HG02870 (cell line): ENCODE measurements around the gene FAM43A.

Experiments used
- ATAC-seq: cut with Tn5 transposase; IDR thresholded peaks from one replicate; pipeline ENCODE4 v1.9.1; 2021; ENCODE audit warnings: mild to moderate bottlenecking, moderate library complexity; ENCODE audit not compliant: unreplicated experiment

The FAM43A gene

DNA sequence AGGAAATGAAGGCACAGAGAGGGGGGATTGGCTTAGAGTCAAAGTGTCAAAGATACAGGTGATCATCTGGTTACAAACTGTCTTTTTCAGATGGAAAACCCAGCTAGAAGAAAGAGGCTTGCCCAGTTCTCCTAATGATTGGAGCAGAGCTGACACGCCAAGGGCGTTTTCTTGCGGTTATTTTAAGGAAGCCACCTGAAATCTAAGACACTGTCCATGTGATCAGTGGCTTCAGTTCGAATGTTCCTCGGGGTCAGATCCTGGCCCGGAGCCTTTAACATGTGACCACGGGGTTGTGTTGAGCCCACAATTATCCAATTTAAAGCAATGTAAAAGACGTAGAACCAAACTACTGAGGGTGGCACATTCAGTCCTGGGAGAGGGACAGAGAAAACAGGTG lies 19.5 kb downstream of the FAM43A start:
- ATAC-seq, result no peak

DNA sequence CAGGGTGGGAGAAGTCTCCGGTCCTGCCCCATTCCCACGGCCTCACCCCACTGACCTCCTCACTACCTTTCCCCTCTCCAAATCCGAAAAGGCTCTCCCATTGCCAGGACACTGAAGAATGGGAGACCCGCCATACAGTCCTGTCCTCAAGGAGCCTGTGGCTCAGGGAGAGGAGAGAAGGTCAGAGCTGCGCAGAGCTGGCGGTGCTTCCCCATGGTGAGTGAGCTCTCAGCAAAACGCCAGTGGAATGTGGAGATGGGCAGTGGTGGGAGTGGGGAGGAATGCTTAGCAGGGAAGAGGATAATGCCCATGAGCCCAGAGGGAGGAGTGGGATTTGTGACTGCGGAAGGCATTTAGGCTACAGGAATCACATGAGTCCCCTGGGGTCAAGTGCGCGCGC lies 20.1 kb downstream of the FAM43A start:
- no peak for ATAC-seq

DNA sequence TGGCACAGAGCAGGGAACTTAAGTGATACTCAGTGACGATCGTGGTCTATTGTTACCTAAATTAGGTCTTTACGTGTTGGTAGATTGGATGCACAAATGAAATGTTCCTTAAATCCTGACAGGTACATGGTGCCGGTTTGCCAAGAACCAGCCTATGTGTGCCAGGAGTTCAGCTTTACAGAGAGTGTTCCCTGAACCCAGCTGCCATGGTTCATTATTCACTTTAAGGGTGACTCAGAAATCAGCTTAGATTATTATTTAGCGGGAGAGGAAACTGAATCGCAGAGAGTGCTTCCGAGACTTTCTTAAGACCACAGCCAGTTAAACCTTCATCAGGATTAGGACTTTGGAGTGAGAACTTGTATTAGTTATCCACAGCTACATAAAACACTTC lies 21.5 kb downstream of the FAM43A start:
- ATAC-seq, result no peak

DNA sequence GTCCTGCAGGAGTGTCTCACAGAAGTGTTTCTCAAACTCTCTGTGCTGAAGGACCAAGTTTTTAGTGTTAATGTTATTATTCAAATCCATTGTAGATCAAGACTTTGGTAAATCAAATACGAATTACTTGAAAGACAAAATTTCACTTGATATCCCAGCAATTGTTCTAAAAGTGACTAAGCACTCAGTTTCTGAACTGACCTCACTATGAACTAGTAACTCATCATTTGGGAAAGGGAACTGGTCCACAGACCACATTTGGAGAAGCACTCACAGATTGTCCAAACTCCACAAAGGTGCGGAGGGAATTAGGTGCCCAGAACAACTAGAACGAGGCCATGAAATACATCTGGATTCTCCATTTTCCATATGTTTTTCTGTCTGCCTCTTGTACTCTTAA lies 25.6 kb downstream of the FAM43A start:
- ATAC-seq, result no peak

DNA sequence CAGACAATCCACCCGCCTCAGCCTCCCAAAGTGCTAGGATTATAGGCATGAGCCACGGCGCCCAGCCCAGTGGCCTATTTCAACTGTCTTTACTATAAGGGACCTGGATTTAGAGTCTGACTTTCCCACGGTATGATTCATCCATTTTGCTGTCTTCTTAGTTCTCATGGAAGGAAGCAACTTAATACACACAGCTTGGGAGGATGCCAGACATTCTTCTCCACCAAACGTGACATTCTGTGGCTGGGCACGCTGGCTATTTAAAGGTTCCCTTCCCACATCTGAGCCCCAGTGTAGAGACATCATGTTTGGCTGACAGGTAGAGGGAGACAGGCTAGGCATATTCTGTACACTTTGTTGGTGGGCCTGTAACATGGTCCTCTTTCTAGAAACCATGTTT lies 26.2 kb downstream of the FAM43A start:
- no peak for ATAC-seq

DNA sequence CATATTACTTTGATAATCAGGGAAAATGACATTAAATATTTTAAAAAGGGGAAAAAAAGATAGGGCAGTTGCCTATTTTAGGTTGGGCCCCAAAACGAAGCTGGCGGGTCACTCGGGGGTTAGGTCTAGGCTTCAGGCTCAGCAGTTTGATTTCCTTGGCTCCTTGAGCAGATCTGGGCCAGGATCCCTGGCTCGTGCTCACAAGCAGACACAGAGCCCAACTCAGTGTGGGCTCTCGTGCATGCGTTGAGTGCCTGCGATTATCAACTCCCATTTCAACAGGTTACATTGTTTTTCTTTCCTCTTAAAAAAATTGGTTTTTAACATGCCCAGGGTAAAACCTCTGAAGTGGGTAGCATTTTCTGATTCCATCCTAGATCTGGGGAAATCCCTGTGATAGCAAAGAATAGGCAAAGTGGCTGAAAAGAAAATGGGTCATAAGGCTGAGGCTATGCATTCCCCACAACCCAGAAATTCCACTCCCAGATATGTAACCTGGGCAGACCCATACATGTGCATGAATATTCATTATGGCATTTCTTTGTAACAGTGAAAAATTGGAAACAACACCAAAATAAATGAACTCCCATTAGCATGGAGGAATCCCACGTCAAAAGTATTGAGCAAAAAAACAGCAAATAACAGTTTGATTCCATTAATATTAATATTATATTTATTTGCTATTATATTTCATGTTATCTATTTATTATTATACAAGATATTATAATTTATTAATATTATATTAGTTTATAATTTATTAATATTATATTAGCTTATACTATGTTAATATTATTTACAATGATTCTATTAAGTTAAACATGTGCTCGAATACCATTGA lies 27.8 kb downstream of the FAM43A start:
- no peak for ATAC-seq

DNA sequence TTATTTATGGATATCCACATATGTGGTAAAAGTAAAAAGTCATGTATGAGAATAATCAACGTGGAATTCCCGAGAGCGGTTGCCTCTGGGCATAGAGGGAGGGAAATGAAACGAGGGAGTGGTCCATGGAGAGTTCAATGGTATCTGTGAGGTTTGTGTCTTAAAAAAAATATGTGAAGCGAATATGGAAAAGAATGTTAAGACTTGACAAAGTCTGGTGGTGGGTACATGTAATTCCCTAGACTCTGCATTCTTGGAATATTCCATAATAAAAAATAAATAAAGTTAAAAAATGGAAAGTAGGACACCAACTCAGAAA lies 28.4 kb downstream of the FAM43A start:
- no peak for ATAC-seq

DNA sequence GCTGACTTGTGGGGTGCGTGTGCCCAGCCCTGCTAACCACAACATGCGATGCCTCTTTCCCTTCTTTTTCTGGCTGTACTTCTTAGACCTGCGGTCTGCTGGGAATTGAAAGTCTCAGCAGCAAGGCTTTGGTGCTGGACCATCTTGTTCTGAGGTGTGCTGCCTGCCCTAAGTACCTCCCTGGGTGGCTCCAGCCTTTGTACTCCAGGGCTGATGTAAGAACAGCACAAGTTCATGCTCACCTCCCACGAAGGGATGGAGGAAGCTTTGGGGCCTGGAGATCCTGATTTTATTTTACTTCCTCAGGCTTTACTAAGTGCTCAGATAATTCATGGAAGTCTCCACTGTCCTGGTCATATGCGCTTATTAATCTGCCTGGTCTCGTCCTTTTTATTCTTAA lies 28.9 kb downstream of the FAM43A start:
- ATAC-seq, result no peak

DNA sequence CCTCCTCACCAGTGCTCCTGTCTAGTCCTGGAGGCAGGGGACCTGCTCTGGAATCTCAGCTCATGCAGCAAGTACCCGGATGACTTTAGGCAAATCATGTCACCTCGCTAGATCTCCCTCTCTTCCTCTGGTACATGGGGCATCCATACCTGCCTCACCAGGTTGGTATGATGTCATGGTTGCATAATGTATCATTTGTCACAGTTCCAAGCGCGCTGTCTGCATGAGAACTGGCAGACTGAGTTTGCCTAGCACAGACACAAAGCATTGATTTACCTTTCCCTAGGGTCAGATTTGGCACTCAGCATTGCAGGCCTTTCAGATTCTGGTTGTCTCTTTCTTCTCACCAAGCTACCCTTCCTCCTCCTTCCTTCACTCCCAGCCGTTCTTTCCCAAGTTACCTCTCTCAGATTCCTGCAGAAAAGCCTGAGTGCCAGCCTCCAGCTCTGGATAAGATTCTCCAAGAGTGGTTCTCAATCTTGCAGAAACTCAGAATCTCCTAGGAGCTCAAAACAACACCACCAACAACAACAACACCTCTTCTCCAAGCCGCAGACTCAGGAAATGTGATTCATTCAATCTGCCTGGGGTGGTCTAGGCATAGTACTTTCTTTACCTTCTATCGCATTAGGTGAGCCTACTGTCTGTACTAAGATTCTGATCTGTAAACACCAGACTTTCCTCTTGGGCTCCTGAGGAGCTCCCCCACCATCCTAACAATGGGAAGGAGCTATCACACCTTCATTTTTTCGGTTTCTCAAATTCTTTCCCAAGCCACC lies 29.5 kb downstream of the FAM43A start:
- ATAC-seq, result no peak

DNA sequence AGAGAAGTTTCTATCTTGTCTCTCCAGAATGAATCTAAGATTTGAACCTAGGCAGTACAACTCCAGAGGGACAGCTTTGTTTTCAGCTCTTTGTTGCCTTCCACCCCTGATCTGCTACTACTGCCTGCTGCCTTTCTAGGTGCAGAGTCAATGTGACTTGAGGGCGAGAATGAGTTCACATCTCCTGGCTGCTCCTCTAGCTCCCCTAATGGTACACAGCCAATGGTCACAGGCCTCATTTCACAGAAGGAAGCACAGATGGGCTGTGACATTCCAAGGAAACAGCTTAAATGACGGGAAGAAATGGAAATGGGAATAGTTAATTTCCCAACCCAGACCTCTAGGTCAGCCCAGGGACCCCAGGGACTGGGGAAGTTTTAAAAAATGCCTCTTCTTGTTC lies 32.4 kb downstream of the FAM43A start:
- no peak for ATAC-seq

DNA sequence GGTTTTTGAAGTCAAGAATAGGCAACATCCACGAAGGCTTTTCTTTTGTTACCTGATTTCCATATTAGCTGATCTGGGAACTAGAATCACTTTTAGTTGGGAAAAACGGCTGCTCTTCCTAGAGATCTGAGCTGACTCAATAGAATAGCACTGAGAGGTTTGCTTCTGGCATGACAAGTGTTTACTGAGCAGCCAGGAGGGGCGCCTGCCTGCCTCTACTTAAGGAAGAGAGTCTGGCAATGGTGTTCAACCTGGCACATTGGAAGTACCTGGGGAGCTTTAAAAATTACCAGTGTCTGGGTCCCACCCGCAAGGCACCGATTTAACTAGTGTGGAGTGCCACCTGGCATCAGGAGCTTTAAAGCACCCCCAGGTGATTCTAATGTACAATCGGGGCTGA lies 34.4 kb downstream of the FAM43A start:
- ATAC-seq, result no peak

DNA sequence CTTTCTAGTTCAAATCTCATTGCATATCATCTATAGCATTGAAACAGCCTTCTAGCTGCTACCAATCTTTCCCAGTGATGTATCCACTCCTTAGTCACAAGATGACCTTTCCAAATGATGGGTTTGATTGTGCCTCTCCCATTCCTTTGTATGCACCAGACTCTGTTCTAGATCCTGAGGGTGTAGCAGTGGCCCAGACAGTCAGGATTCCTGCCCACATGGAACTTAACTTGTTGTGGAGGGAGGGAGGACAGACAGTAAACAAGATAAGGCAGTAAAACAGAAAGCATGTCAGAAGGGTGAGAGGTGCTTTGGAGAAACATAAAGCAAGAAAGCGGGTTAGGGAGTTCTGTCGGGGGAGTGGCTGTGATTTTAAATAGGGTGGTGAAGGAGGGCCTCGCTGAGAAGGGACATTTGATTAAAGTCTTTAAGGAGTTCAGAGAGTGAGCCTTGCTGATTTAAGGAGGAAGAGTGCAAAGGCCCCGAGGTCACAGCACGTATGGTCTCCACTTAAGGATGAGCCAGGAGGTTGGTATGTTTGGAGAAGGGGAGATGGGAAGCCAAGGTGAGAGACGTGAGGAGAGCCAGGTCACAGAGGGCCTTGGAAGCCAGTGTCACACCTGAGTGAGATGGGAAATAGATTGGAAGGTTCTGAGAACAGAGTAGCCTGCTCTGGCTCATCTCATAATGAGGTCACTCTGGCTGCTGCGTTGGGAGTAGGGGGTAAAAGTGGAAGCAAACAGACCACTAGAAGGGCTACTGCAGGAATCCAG lies 38.3 kb downstream of the FAM43A start:
- ATAC-seq, result no peak

DNA sequence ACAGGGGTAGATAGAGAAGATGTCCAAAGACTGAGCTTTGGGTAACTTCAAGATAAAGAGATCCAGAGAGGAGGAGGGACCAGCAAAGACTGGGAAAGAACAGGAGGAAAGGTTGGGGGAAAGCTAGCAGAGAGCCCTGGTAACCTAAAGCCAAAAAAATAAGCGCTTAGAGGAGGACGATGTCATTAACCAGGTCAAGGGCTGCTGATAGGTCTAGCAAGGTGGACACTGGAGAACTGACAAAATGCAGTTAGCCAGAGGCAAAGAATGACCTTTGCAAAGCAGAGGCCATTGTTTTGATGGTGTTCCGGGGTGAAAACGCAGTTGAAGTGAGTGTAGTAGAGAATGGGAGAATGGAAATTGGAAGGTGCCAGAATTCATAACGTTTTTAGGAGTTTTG lies 39.7 kb downstream of the FAM43A start:
- ATAC-seq, result no peak

DNA sequence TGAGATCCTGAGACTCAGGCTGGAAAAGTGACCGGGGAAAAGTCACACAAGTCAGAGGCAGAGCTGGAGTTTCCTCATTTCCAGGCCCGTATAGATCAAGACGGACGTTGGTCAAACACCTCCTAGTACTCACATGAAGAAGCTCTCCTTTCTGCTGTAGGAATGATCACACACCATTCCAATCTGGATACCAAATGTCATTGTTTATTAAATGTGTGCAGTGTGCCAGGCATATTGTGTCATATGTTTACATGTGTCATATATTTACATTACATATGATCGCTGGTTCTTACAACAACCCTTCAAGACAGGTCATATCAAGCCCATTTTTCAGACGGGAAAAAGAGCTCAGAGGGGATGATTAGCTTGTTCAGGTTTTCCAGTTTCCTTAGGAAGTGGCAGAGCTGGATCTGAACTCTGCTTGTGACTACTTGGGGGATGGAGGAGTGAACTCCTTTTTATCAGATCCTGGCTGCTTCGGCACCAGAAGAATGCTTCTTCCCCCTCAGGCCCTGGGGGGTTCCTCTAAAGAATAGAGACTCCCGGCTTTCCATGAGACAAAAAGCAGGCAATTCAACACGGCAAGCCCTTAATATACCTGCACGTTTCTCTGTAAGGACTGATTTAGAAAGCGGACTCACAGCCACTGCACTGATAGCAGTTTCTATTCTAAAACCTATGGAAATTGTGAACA lies 41.9 kb downstream of the FAM43A start:
- no peak for ATAC-seq

DNA sequence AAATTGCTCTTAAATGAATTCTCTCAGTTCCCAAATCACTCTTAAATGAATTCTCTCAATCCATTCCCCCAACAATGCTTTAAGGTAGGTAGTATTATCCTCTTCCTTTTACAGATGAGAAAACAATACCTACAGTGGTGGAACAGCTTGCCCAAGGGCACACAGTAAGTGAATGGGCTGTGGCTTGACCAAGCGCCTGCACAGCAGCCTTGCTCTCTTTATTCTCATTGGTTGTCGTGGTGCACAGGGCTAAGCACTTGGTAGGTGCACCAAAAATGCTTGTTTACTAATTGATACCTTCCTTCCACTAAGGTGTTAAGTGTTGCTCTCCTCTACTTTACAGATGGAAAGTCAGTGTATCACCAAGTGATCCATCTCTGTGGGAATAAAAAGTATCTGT lies 43.3 kb downstream of the FAM43A start:
- ATAC-seq, result no peak

DNA sequence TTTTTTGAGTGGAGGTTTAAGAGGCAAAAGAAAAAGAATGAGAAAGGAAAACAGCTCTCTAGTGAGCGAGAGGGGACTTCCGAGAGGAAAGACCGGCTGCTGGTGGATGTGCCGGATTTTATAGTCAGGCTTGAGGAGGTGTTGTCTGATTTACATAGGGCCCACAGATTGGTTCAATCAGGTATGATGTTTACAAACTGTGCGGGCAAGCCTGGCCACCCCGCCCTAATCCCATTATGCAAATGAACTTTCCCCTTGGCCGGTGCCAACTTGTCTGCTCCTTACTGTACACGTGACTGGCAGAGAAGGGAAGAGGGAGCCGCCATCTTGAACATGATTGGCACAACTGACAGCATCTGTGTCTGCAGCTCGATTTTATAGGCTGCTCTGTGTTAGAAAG lies 44.7 kb downstream of the FAM43A start:
- ATAC-seq, result no peak

DNA sequence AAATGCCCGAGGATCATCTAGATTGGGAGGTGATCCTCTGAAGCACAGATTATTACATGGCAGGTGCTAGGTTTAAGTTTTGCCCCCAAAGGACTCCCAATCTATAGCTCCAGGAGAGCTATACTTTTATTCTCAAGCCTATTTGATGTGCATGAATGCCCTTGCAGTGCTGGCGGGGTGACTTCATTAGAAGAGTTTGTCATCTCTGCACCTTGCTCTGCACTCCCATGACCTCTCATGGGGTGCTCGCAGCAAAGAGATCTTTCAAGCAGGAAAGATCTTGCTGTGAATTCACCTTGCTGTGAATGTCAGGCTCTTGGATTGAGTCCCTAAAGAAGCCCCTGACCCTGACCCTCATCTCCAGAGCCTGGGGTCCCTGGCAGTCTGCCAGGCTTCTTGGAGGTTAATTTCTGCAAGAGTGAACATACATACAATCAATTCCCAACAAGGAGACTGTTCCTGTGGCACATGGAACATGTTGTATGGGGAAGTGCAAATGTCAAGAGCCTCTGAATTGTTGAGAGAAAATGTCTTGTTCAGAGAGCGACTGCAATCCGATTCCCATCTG lies 45.9 kb downstream of the FAM43A start:
- ATAC-seq, result no peak

DNA sequence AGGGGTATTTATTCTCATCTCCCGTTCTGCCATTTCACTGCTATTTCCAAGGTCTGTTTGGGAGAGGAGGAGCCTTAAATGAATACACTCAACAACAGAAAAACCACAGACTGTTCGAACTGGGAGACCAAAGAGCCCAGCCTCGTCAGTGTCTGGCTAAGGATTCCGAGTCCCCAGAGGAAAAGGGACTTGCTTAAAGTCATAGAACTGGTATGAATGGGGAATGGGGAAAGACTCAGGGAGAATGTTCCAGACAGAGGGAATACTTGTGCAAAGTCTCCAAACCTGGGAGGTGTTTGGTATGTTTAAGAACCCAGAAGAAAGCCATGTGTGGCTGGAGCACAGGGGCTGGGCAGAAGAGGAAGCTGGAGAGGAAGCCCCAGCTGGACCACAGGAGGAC lies 46.9 kb downstream of the FAM43A start:
- ATAC-seq, result no peak

DNA sequence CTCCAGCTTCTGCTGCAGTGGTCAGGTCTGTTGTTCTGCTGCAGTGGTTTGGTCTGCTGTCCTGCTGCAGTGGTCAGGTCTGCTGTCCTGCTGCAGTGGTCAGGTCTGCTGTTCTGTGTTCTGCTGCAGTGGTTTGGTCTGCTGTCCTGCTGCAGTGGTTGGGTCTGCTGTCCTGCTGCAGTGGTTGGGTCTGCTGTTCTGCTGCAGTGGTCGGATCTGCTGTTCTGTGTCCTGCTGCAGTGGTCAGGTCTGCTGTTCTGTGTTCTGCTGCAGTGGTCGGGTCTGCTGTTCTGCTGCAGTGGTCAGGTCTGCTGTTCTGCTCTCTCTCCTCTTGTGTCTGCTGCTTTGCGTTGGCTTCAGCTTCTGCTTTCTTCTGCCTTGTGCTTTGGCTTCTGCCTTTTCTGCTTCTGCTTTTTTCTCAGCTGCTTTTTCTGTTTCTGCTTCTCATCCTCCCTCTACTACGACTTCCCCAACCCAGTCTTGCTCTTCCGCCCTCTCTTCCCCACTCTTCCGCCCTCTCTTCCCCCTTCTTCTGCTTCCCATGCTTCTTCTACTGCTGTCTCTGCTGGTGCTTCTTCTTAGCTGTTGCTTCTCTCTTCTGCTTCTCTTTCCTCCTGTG lies 50.7 kb downstream of the FAM43A start:
- no peak for ATAC-seq

DNA sequence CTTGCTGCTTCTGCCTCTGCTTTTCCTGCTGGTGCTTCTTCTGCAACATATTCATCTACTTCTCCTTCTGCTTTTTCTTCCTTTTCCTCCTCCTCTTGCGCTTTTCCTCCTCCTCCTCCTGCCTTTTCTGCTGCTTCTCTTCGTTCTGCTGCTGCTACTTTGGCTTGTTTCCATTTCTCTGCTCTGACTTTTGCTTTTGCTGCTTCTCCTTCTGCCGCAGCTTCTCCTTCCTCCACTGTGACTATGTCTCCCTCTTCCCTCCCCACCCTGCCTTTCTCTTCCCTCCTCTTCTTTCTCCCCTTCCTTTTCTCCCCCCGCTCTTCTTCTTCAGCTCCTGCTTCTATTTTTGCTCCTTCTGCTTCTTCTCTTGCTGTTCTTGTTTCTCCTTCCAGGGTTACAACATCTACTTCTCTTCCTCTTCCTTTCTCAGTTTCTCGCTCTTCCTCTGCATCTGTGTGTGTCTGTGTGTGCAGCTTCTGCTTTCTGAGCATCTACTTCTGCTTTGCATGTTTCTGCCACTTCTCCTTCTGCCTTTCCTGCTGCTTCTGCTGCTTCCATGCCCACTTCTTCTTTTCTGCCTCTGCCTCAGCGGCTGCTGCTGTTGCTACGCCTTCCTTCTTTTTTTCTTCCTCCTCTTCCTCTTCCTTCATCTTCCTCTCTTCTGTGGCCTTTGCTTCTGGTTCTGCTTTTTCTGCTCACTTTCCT lies 51.4 kb downstream of the FAM43A start:
- ATAC-seq, result no peak
